BE2C (cell line): Measurements from ENCODE around the gene JARID2.

ENCODE experiments used
- DNase-seq: peaks from one replicate; pipeline ENCODE4 v3.0.0-alpha.2; 2020
- H3K27me3 ChIP-seq: fragments of 250-450 bp; sonication (Bioruptor Pico); 2 replicates; pipeline ENCODE4 v1.5.1; 2020; ENCODE audit warnings: mild to moderate bottlenecking
- H3K36me3 ChIP-seq: fragments of 250-450 bp; sonication (Bioruptor Pico); 2 replicates; pipeline ENCODE4 v1.5.1; 2020; ENCODE audit warnings: mild to moderate bottlenecking
- H3K4me1 ChIP-seq: fragments of 250-450 bp; sonication (Bioruptor Pico); 2 replicates; pipeline ENCODE4 v1.5.1; 2020
- H3K4me3 ChIP-seq: 2 replicates; pipeline ENCODE4 v1.5.1; 2011; ENCODE audit warnings: low read depth, low read length
- H3K9me3 ChIP-seq: fragments of 250-450 bp; sonication (Bioruptor Pico); 2 replicates; pipeline ENCODE4 v1.5.1; 2020
- TF ChIP-seq, protein P1 (sequence below): IDR thresholded peaks from 2 replicates; pipeline ENCODE4 v1.5.1; 2012; ENCODE audit warnings: mild to moderate bottlenecking, low read depth, low read length

JARID2 gene

DNA sequence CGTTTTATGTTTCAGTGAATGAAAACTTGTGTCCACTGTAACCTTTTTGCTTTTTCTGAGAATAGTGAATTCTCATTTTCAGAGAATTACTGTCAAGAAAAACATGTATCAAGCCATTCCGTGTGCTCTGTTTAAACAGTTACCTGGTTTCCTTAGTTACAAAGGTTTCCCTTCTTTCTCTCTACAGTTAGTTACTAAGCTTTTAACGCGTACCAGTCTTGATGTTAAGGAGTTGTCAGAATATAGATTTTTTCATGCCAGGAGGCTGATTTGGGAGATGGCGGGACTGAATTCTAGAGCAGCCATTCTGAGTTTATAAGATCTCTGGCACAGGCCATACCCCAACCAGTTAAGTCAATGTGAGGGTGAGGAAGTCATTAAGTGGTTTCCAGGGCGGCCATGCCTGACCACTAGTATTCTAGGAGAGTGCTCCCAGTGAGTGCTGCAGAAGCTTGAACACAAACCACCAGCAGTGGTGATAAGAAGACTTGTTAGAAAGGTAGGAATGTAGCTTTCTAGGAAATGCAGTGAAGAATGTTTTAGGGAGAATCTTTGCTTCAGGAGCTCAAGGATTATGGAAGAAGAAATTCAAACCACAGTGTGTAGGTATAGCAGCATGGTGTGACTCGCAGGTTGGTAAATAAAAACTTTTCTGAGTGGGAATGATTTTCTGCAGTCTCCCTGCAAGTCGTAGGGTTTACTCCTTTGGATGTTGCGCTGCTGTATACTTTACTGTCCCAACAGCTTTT, 112.9 kb downstream of the JARID2 start:
- Histone ChIP-seq H3K36me3 (no peaks in the 10 kb centered on the region), H3K9me3 (no peaks in the 10 kb centered on the region), H3K27me3 (no peaks in the 10 kb centered on the region), H3K4me1 (peaks cover 36% of the 10 kb centered on the region), H3K4me3 (no peak overlapping the region)
- TF ChIP-seq, protein P1, sequence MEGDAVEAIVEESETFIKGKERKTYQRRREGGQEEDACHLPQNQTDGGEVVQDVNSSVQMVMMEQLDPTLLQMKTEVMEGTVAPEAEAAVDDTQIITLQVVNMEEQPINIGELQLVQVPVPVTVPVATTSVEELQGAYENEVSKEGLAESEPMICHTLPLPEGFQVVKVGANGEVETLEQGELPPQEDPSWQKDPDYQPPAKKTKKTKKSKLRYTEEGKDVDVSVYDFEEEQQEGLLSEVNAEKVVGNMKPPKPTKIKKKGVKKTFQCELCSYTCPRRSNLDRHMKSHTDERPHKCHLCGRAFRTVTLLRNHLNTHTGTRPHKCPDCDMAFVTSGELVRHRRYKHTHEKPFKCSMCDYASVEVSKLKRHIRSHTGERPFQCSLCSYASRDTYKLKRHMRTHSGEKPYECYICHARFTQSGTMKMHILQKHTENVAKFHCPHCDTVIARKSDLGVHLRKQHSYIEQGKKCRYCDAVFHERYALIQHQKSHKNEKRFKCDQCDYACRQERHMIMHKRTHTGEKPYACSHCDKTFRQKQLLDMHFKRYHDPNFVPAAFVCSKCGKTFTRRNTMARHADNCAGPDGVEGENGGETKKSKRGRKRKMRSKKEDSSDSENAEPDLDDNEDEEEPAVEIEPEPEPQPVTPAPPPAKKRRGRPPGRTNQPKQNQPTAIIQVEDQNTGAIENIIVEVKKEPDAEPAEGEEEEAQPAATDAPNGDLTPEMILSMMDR: no peak
- no peak for DNase-seq

DNA sequence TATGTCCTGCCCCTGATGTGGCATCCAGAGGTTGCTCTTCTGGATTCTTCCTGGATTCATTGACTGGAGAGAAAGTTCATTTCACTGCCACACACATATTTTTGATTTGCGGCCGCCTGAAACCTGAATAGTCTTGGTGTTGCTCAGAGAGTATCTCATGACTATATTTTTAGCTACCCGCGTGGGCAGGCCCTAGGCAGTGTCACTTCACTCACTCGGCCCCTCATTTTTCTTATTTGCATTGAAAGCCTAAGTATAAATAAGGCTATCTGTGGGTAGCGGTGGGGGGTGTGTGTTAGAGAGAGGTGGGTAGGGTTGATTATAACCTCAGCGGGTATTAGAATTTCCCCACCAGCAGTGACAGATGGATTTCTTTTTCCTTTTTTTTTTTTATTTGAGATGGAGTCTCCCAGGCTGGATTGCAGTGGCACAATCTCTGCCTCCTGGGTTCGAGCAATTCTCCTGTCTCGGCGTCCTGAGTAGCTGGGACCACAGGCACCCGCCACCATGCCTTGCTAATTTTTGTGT, 113.5 kb downstream of the JARID2 start:
- Histone ChIP-seq H3K4me3 (no peak overlapping the region), H3K9me3 (no peaks in the 10 kb centered on the region), H3K4me1 (peaks cover 43% of the 10 kb centered on the region), H3K36me3 (no peaks in the 10 kb centered on the region), H3K27me3 (no peaks in the 10 kb centered on the region)
- TF ChIP-seq, protein P1: no peak
- no peak for DNase-seq

GRCh38 chr6:15360300-15360699, 114.4 kb downstream of the JARID2 start:
- H3K4me3 ChIP-seq: no peak overlapping the region
- H3K36me3 ChIP-seq: no peaks in the 10 kb centered on the region
- peaks cover 48% of the 10 kb centered on the region for H3K4me1 ChIP-seq
- no peaks in the 10 kb centered on the region for H3K9me3 ChIP-seq
- DNase-seq: no peak
- H3K27me3 ChIP-seq: no peaks in the 10 kb centered on the region
- TF ChIP-seq, protein P1: no peak

DNA sequence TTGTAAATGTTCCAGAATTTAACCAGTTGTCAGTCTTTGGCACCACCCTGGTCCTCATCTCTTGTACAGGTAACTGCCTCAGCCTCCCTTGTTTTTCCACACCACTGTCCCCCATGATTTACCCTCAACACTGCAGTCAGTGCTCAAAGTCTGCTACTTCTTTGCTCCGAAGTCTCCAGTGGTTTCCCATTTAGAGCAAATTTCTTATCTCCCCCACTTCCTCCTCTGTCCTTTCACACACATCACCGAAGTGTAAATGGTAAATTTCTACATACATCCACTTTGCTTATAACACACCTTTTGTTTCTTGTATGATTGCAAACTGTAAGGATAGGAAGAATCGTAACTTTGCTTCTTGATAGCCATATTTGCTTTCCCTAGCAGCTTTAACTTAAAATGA, 115.3 kb downstream of the JARID2 start:
- no peak for DNase-seq
- Histone ChIP-seq H3K9me3 (no peaks in the 10 kb centered on the region), H3K4me1 (peaks cover 50% of the 10 kb centered on the region), H3K36me3 (no peaks in the 10 kb centered on the region), H3K4me3 (no peak overlapping the region), H3K27me3 (no peaks in the 10 kb centered on the region)
- TF ChIP-seq, protein P1: no peak

- Histone ChIP-seq H3K4me3 (no peak overlapping the region), H3K4me1 (peaks cover 44% of the 10 kb centered on the region)
- no peak for DNase-seq
Measured at GRCh38 chr6:15362274-15363160, 116.6 kb downstream of the JARID2 start.

More at GRCh38 chr6:15362274-15363160, 116.6 kb downstream of the JARID2 start:
- H3K9me3 ChIP-seq: no peaks in the 10 kb centered on the region
- H3K27me3 ChIP-seq: no peaks in the 10 kb centered on the region
- TF ChIP-seq, protein P1: no peak
- H3K36me3 ChIP-seq: no peaks in the 10 kb centered on the region
